Panc1 (cell line): Measurements from ENCODE around the gene HCFC1.

Experiments
- CTCF ChIP-seq: fragments of 450-650 bp; IDR thresholded peaks from 2 replicates; pipeline ENCODE4 v1.5.1; 2017; ENCODE audit warnings: mild to moderate bottlenecking
- POLR2AphosphoS5 ChIP-seq: IDR thresholded peaks from 2 replicates; pipeline ENCODE4 v1.6.1; 2012; ENCODE audit warnings: mild to moderate bottlenecking, low read depth, low read length, moderate library complexity
- REST ChIP-seq, 2 experiments: IDR thresholded peaks; 2 replicates each; pipeline ENCODE4 v1.6.1; 2011 to 2012; ENCODE audit warnings: low read depth in 2 of 2, control low read depth in 1 of 2, low read length in 1 of 2, mild to moderate bottlenecking in 1 of 2, moderate library complexity in 1 of 2; ENCODE audit not compliant: insufficient read depth in 1 of 2

GRCh38 chrX:153971124-153971449 lies 531 bp downstream of the HCFC1 start:
- no peak for TF ChIP-seq CTCF
- no peak for TF ChIP-seq REST (IDR thresholded peaks at IDR 0.05; ENCODE audit: insufficient read depth in 1 of 2, low read depth in 2 of 2, low read length in 1 of 2)
- peak; percentile 49; the same call in 1 of the 2 replicates for TF ChIP-seq POLR2AphosphoS5
